T47D (cell line): ENCODE data around the gene RNF10.

ENCODE experiments used
- DNase-seq, 2 experiments: peaks; one replicate each; pipeline versions ENCODE4 v3.0.0 to v3.0.0-alpha.2; 2011 to 2012; ENCODE audit warnings: low read depth in 1 of 2, low spot score in 1 of 2
- JUND ChIP-seq: IDR thresholded peaks from 2 replicates; pipeline ENCODE4 v1.6.1; 2012; ENCODE audit warnings: low read depth
- in situ Hi-C: cut with HindIII; loops from 2 replicates; pipeline ENCODE4 v1.10.0; 2016; ENCODE audit warnings: low sequenced_read_pairs, low pct_unique_long_range_greater_than_20kb

Gene RNF10

GRCh38 chr12:120563495-120563894 is 29.3 kb downstream of the RNF10 start:
- in situ Hi-C loops: no loop called here
- no peak for TF ChIP-seq JUND
- DNase-seq: no peak

GRCh38 chr12:120571299-120571698 is 37.1 kb downstream of the RNF10 start:
- DNase-seq: no peak
- TF ChIP-seq JUND: no peak
- in situ Hi-C loops: no loop called here

GRCh38 chr12:120573560-120573959 is 39.4 kb downstream of the RNF10 start:
- no peak for TF ChIP-seq JUND
- in situ Hi-C loops: no loop called here
- peak in 1 of 2 experiments; percentile 24 for DNase-seq

GRCh38 chr12:120574106-120574505 is 40.0 kb downstream of the RNF10 start:
- in situ Hi-C loops: no loop called here
- no peak for TF ChIP-seq JUND
- no peak for DNase-seq

- DNase-seq: no peak
- in situ Hi-C loops: no loop called here
- TF ChIP-seq JUND: no peak
These were observed 45.0 kb downstream of the RNF10 start for GRCh38 chr12:120579179-120579578.

GRCh38 chr12:120580787-120581723 is 46.9 kb downstream of the RNF10 start, which contains the start of gene POP5:
POP5 (minus strand) TSS chr12:120581402; CDS start chr12:120581362, 40 bp downstream.
- TF ChIP-seq JUND: no peak
- peak; percentile 89 to 99 for DNase-seq
- in situ Hi-C loops: no loop called here

GRCh38 chr12:120581998-120582397 is 47.8 kb downstream of the RNF10 start:
- TF ChIP-seq JUND: no peak
- in situ Hi-C loops: no loop called here
- no peak for DNase-seq

GRCh38 chr12:120583478-120584030 is 49.4 kb downstream of the RNF10 start:
- no peak for TF ChIP-seq JUND
- DNase-seq: peak; percentile 73 to 81
- in situ Hi-C loops: no loop called here

GRCh38 chr12:120584343-120585149 is 50.4 kb downstream of the RNF10 start:
- in situ Hi-C loops: no loop called here

GRCh38 chr12:120586206-120586605 is 52.0 kb downstream of the RNF10 start:
- no peak for DNase-seq
- TF ChIP-seq JUND: no peak
- in situ Hi-C loops: no loop called here

More at GRCh38 chr12:120584343-120585149, 50.4 kb downstream of the RNF10 start:
- peak in 1 of 2 experiments; percentile 30 for DNase-seq
- no peak for TF ChIP-seq JUND

GRCh38 chr12:120586860-120587259 is 52.7 kb downstream of the RNF10 start:
- TF ChIP-seq JUND: no peak
- in situ Hi-C loops: no loop called here
- no peak for DNase-seq

GRCh38 chr12:120588371-120588770 is 54.2 kb downstream of the RNF10 start:
- in situ Hi-C loops: no loop called here
- TF ChIP-seq JUND: no peak
- DNase-seq: no peak
